Mammary epithelial cell (primary cell): Measurements from ENCODE around the gene GFOD1.

ENCODE experiments used
- EZH2 ChIP-seq: IDR thresholded peaks from 2 replicates; pipeline ENCODE4 v1.6.1; 2012; ENCODE audit warnings: low read length, inconsistent platforms, borderline replicate concordance
- TF ChIP-seq, protein P1 (sequence below), 2 donors: IDR thresholded peaks in 1 of 2; conservative IDR thresholded peaks in 1 of 2; 2 replicates each; pipeline ENCODE4 v1.5.1; 2011 to 2012; ENCODE audit warnings: inconsistent platforms in 2 of 2, low read length in 2 of 2, mild to moderate bottlenecking in 2 of 2, control low read depth in 1 of 2, low read depth in 1 of 2; ENCODE audit not compliant: insufficient read depth in 1 of 2; ENCODE audit errors: extremely low read depth in 1 of 2

DNA sequence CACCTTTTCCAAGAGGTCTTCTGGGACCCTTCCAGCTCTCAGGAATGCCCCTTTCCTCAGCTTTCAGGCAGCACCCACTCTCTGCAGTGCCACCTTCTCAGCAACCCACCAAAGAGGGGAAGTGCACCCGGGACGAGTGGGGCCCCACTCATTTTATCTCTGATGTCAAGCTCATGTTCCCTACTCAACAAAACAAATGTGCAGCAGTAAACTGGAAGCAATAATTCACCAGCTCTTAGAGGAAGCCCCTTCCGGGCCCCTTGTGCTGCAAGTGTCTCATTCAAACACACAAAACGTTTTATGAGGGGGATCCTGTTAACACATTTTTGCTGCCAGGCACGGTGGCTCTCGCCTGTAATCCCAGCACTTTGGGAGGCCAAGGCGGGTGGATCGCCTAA, 13.6 kb downstream of the GFOD1 start:
- TF ChIP-seq, protein P1, sequence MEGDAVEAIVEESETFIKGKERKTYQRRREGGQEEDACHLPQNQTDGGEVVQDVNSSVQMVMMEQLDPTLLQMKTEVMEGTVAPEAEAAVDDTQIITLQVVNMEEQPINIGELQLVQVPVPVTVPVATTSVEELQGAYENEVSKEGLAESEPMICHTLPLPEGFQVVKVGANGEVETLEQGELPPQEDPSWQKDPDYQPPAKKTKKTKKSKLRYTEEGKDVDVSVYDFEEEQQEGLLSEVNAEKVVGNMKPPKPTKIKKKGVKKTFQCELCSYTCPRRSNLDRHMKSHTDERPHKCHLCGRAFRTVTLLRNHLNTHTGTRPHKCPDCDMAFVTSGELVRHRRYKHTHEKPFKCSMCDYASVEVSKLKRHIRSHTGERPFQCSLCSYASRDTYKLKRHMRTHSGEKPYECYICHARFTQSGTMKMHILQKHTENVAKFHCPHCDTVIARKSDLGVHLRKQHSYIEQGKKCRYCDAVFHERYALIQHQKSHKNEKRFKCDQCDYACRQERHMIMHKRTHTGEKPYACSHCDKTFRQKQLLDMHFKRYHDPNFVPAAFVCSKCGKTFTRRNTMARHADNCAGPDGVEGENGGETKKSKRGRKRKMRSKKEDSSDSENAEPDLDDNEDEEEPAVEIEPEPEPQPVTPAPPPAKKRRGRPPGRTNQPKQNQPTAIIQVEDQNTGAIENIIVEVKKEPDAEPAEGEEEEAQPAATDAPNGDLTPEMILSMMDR (conservative IDR thresholded peaks at IDR 0.05 in 1 of 2, IDR thresholded peaks at IDR 0.05 in 1 of 2; ENCODE audit: extremely low read depth in 1 of 2, insufficient read depth in 1 of 2, low read depth in 1 of 2, low read length in 2 of 2): no peak
- TF ChIP-seq EZH2: no peak
